ENCODE measurements around the gene NFX1.

GRCh38 chr9:33263131-33264002 is 26.9 kb upstream of the NFX1 start:
- TF ChIP-seq EZH2phosphoT487 (IDR thresholded peaks at IDR 0.05; ENCODE audit: borderline replicate concordance, low read length): no peak
- TF ChIP-seq, protein P1, sequence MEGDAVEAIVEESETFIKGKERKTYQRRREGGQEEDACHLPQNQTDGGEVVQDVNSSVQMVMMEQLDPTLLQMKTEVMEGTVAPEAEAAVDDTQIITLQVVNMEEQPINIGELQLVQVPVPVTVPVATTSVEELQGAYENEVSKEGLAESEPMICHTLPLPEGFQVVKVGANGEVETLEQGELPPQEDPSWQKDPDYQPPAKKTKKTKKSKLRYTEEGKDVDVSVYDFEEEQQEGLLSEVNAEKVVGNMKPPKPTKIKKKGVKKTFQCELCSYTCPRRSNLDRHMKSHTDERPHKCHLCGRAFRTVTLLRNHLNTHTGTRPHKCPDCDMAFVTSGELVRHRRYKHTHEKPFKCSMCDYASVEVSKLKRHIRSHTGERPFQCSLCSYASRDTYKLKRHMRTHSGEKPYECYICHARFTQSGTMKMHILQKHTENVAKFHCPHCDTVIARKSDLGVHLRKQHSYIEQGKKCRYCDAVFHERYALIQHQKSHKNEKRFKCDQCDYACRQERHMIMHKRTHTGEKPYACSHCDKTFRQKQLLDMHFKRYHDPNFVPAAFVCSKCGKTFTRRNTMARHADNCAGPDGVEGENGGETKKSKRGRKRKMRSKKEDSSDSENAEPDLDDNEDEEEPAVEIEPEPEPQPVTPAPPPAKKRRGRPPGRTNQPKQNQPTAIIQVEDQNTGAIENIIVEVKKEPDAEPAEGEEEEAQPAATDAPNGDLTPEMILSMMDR (conservative IDR thresholded peaks at IDR 0.05; ENCODE audit: low read depth, low read length): no peak
- no peak for TF ChIP-seq EZH2 (IDR thresholded peaks at IDR 0.05; ENCODE audit: low read length, unreplicated experiment)
